ENCODE measurements around the gene CDKN2B-AS1. TPM values are rescaled to one million over a fixed set of nuclear protein-coding genes. Genes with fewer than 3 reads are reported as not detected.

The CDKN2B-AS1 gene
- total RNA-seq, 1 donor from 2014 or later = 1.4 TPM

DNA sequence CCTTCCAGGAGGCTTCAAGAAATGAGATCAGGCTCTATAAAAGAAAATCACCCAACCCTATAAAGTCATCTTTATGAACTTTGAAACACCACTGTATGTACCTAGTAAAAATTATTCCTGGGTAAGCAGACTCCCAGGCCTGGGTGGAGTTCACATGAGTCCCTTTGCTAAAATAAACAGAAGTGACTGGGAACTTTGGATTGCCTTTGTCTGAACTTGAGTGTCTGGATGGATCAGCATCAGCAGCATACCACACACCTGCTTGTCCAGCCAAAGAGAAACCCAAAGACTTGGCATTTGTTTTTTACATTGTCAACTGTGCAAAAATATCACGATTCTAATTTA is 94.1 kb downstream of the CDKN2B-AS1 start:
- no peak for ATAC-seq (ENCODE audit: low read depth)
- Mint-ChIP-seq H3K36me3 (ENCODE audit: low read depth) (no peaks in the 10 kb centered on the region), H3K4me1 (no peaks in the 10 kb centered on the region), H3K4me3 (no peak overlapping the region), H3K9me3 (no peaks in the 10 kb centered on the region), H3K27me3 (no peaks in the 10 kb centered on the region), H3K27ac (no peak overlapping the region)
- CTCF ChIA-PET = no interaction called here
- DNase-seq = no peak
- intact Hi-C loops (cut with micrococcal nuclease) = no loop called here
- POLR2A ChIA-PET = no interaction called here
- TF ChIP-seq, protein P1, sequence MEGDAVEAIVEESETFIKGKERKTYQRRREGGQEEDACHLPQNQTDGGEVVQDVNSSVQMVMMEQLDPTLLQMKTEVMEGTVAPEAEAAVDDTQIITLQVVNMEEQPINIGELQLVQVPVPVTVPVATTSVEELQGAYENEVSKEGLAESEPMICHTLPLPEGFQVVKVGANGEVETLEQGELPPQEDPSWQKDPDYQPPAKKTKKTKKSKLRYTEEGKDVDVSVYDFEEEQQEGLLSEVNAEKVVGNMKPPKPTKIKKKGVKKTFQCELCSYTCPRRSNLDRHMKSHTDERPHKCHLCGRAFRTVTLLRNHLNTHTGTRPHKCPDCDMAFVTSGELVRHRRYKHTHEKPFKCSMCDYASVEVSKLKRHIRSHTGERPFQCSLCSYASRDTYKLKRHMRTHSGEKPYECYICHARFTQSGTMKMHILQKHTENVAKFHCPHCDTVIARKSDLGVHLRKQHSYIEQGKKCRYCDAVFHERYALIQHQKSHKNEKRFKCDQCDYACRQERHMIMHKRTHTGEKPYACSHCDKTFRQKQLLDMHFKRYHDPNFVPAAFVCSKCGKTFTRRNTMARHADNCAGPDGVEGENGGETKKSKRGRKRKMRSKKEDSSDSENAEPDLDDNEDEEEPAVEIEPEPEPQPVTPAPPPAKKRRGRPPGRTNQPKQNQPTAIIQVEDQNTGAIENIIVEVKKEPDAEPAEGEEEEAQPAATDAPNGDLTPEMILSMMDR (IDR thresholded peaks at IDR 0.05) = no peak

DNA sequence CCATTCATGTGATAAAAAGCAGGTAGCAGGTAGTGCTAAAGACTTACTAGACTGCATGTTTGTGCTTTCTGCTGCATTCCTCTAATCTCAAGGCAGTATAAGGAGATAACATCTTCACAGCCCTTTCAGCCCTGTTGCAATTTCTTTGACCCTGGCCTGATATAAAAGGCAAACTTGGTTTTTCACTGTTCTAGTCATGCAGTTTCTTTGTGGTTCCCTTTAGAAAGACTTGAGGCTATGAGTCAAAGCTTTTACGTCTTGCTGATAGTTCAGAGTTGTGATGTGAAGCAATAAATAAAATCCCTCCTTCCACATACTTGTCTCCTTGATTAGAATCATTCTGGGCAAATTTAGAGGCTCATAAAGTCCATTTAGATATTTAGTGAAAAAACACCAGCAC is 103.1 kb downstream of the CDKN2B-AS1 start:
- DNase-seq = no peak
- Mint-ChIP-seq H3K4me3 (no peak overlapping the region), H3K36me3 (ENCODE audit: low read depth) (no peaks in the 10 kb centered on the region), H3K4me1 (peaks cover 3% of the 10 kb centered on the region), H3K27ac (no peak overlapping the region), H3K9me3 (peaks cover 3% of the 10 kb centered on the region), H3K27me3 (peaks cover 9% of the 10 kb centered on the region)
- TF ChIP-seq, protein P1 (IDR thresholded peaks at IDR 0.05) = no peak
- ATAC-seq (ENCODE audit: low read depth) = no peak
- ChIA-PET CTCF (no interaction called here), POLR2A (no interaction called here)
- intact Hi-C loops (cut with micrococcal nuclease) = loop anchor here (5.0 kb wide), 1 partner anchor 35 kb away; no protein-coding TSS in a partner anchor

DNA sequence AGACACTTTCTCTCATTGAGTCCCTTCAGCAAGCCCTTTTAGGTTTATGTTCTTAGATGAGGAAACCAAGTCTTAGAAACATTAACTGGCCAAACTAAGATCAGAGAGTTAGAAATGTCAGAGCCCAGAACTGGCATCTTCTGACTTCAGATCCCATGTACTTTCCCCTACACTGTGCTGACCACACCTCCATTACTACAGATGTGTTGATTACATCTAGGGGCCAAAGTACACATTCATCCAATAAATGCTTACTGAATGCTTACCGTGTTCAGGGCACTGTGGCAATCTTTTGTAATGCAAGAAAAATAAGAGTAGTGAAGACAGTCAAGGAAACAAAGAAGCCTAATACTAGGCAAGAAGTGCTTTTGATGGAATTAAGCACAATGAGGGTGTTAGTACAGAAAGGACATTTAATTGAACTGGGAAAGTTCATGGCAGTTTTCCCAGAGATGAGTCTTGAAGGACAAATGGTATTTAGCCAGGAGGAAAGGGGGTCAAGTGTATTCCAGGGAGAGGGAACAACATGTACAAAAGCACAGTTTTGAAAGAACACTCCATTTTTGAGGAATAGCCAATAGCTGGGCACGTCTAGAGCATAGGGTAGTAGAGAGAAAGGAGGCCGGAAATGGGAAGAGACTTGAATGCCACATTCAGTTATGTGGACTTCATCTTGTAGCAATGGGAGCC is 104.2 kb downstream of the CDKN2B-AS1 start:
- ChIA-PET POLR2A (no interaction called here), CTCF (no interaction called here)
- ATAC-seq (ENCODE audit: low read depth) (no peak), DNase-seq (no peak)
- TF ChIP-seq, protein P1 (IDR thresholded peaks at IDR 0.05) = no peak
- H3K36me3 Mint-ChIP-seq (ENCODE audit: low read depth) = no peaks in the 10 kb centered on the region
- peaks cover 5% of the 10 kb centered on the region for H3K4me1 Mint-ChIP-seq
- H3K27me3 Mint-ChIP-seq = peaks cover 9% of the 10 kb centered on the region
- H3K27ac Mint-ChIP-seq = no peak overlapping the region
- peaks cover 3% of the 10 kb centered on the region for H3K9me3 Mint-ChIP-seq
- no peak overlapping the region for H3K4me3 Mint-ChIP-seq
- intact Hi-C loops (cut with micrococcal nuclease) = loop anchor here (5.0 kb wide), 1 partner anchor 34 kb away; no protein-coding TSS in a partner anchor

DNA sequence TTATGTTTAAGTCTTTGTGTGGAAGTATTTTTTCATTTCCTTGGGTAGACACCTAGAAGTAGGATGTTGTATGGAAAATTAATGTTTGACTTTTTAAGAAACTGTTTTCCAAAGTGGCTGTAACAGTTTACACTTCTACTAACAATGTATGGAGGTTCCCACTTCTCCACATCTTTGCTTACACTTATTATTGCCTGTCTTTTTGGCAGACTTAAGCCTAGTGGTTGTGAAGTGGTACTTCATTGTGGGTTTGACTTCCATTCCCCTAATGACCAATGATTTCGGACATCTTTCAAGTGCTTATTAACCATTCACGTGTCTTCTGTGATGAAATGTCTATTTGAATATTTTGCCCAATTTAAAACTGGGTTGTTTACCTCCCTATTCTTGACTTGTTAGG is 106.0 kb downstream of the CDKN2B-AS1 start:
- H3K36me3 Mint-ChIP-seq (ENCODE audit: low read depth) = no peaks in the 10 kb centered on the region
- intact Hi-C loops (cut with micrococcal nuclease) = no loop called here
- TF ChIP-seq, protein P1 (IDR thresholded peaks at IDR 0.05) = no peak
- ATAC-seq (ENCODE audit: low read depth) (no peak), DNase-seq (no peak)
- CTCF ChIA-PET = no interaction called here
- no peaks in the 10 kb centered on the region for H3K9me3 Mint-ChIP-seq
- no peak overlapping the region for H3K4me3 Mint-ChIP-seq
- peaks cover 13% of the 10 kb centered on the region for H3K4me1 Mint-ChIP-seq
- H3K27me3 Mint-ChIP-seq = peaks cover 7% of the 10 kb centered on the region
- no peak overlapping the region for H3K27ac Mint-ChIP-seq
- POLR2A ChIA-PET = no interaction called here

DNA sequence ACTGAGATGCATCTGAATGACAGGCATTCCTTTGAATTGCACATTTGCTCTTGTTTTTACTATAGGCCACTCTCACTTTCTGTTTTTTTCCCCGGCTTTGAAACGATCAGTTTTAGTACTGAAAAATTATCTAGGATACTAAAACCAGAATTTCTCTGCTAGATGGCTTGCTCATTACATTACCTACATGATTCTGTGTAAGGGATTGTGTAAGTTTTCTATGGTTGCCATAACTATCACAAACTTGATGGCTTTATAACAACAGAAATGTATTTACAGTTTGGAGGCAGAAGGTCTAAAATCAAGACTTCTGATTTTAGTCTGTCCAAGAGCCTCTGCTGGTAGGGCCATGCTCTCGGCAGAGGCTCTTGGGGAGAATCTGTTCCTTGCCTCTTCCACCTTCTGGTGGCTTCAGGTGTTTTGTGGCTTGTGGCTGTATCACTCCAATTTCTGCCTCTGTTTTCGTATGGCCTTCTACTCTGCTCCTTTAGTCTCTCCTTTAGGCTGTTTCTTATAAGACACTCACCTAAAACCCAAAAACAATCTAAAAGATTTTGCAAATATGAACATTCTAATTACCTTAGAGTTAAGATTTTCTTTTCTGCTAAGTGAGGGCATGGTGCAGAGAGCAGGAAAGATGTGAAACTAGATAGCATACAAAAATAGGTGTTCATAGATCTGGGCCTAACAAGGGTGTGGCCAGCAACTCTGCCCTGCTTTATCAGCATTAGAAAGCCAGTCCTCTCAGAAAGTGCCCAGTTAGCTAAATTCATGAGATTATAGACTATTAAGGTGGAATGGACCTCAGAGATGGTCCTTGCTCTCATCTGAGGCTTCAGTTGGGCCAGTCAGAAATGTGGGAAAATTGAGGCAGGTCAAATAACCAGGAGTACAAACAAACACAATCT is 107.8 kb downstream of the CDKN2B-AS1 start:
- TF ChIP-seq, protein P1 (IDR thresholded peaks at IDR 0.05) = no peak
- Mint-ChIP-seq H3K27ac (no peak overlapping the region), H3K27me3 (no peaks in the 10 kb centered on the region), H3K9me3 (no peaks in the 10 kb centered on the region), H3K36me3 (ENCODE audit: low read depth) (no peaks in the 10 kb centered on the region), H3K4me3 (no peak overlapping the region), H3K4me1 (peaks cover 15% of the 10 kb centered on the region)
- ATAC-seq (ENCODE audit: low read depth) = no peak
- DNase-seq = no peak
- ChIA-PET CTCF (no interaction called here), POLR2A (no interaction called here)
- intact Hi-C loops (cut with micrococcal nuclease) = no loop called here

Measured in activated B cell treated with CpG ODN at 0.5 μM for 24 hours (primary cell).